Fibroblast of lung (primary cell): ENCODE data around the gene CA9.

Experiments
- CTCF ChIP-seq, 2 donors: IDR thresholded peaks in 1 of 2; conservative IDR thresholded peaks in 1 of 2; 1 replicate in 1 of 2; 2 replicates in 1 of 2; pipeline ENCODE4 v1.5.1; 2011 to 2012; ENCODE audit warnings: low read length in 2 of 2, control low read depth in 1 of 2, inconsistent platforms in 1 of 2, low read depth in 1 of 2, mild to moderate bottlenecking in 1 of 2
- EZH2 ChIP-seq: IDR thresholded peaks from 2 replicates; pipeline ENCODE4 v1.5.1; 2012; ENCODE audit warnings: low read length, control low read depth, mild to moderate bottlenecking; ENCODE audit errors: missing control alignments

- no peak for TF ChIP-seq EZH2
- TF ChIP-seq CTCF (conservative IDR thresholded peaks at IDR 0.05 in 1 of 2, IDR thresholded peaks at IDR 0.05 in 1 of 2; ENCODE audit: low read depth in 1 of 2, low read length in 2 of 2): no peak
These were observed 14.3 kb downstream of the CA9 start for GRCh38 chr9:35687972-35688557.
